NCI-H2227 treated with DMSO at 0.1 percent for 48 hours (cell line): Measurements from ENCODE around the gene TRIM5.
"Not testable (repeated sequence)": the region's sequence is repeated elsewhere in the genome, so short reads cannot be mapped to it uniquely, and the experiment has no call there.

Experiments
- DNase-seq: peaks from one replicate; lab custom pipeline; 2025; lab: John Stamatoyannopoulos, UW

Gene TRIM5

GRCh38 chr11:5684646-5685362 is at the start of gene TRIM5:
TRIM5 (minus strand) TSS chr11:5685074; CDS start chr11:5680177, 4,897 bp downstream.
- peak; percentile 87 for DNase-seq

- no peak for DNase-seq
Measured at GRCh38 chr11:5727691-5728090, 42.8 kb upstream of the TRIM5 start.

GRCh38 chr11:5726351-5726750 is 41.5 kb upstream of the TRIM5 start:
- no peak for DNase-seq

GRCh38 chr11:5722622-5723021 is 37.7 kb upstream of the TRIM5 start:
- DNase-seq, result no peak

GRCh38 chr11:5719703-5720495 is 35.0 kb upstream of the TRIM5 start:
- no peak for DNase-seq

- DNase-seq, result not testable (repeated sequence)
Measured at GRCh38 chr11:5716518-5716917, 31.6 kb upstream of the TRIM5 start.

- no peak for DNase-seq
Measured at GRCh38 chr11:5713695-5714094, 28.8 kb upstream of the TRIM5 start.

GRCh38 chr11:5712507-5712906 is 27.6 kb upstream of the TRIM5 start:
- DNase-seq, result no peak

GRCh38 chr11:5705688-5706087 is 20.8 kb upstream of the TRIM5 start:
- DNase-seq, result no peak

GRCh38 chr11:5703741-5704536 is 19.1 kb upstream of the TRIM5 start:
- no peak for DNase-seq

GRCh38 chr11:5701055-5701577 is 16.2 kb upstream of the TRIM5 start:
- no peak for DNase-seq

GRCh38 chr11:5700421-5701054 is 15.7 kb upstream of the TRIM5 start:
- DNase-seq, result no peak

GRCh38 chr11:5698281-5698680 is 13.4 kb upstream of the TRIM5 start:
- DNase-seq, result no peak

GRCh38 chr11:5696210-5696609 is 11.3 kb upstream of the TRIM5 start:
- DNase-seq, result no peak

GRCh38 chr11:5695580-5695979 is 10.7 kb upstream of the TRIM5 start:
- DNase-seq, result no peak

- DNase-seq, result no peak
Measured at GRCh38 chr11:5694642-5695041, 9.8 kb upstream of the TRIM5 start.

- no peak for DNase-seq
Measured at GRCh38 chr11:5691964-5692361, 7.1 kb upstream of the TRIM5 start.

GRCh38 chr11:5691238-5691963 is 6.5 kb upstream of the TRIM5 start:
- not testable (repeated sequence) for DNase-seq

GRCh38 chr11:5690736-5691135 is 5.9 kb upstream of the TRIM5 start:
- DNase-seq, result no peak

- DNase-seq, result no peak
Measured at GRCh38 chr11:5690216-5690615, 5.3 kb upstream of the TRIM5 start.

GRCh38 chr11:5689551-5689983 is 4.7 kb upstream of the TRIM5 start, which contains the start of gene TRIM22:
TRIM22 (plus strand) TSS chr11:5689790; CDS start chr11:5696233, 6,443 bp downstream.
- DNase-seq, result no peak
